Testis (tissue), 5 donors: ENCODE measurements around the gene ATM. TPM values are rescaled to one million over a fixed set of nuclear protein-coding genes. Genes with fewer than 3 reads are reported as not detected.

ENCODE experiments used
- DNase-seq: peaks from one replicate; pipeline ENCODE4 v3.0.0-alpha.2; 2019
- H3K27ac ChIP-seq, 2 donors: fragments of 200-600 bp; sonication (generic); one replicate each; pipeline ENCODE4 v1.5.1; 2019
- H3K27me3 ChIP-seq: fragments of 200-600 bp; sonication (generic); one replicate; pipeline ENCODE4 v1.5.1; 2019
- H3K36me3 ChIP-seq: fragments of 200-600 bp; sonication (generic); one replicate; pipeline ENCODE4 v1.5.1; 2017; ENCODE audit warnings: low read depth; ENCODE audit errors: missing control alignments
- H3K4me1 ChIP-seq: fragments of 200-600 bp; sonication (generic); one replicate; pipeline ENCODE4 v1.5.1; 2019
- H3K4me3 ChIP-seq, 2 donors: fragments of 200-600 bp; sonication (generic); one replicate each; pipeline ENCODE4 v1.5.1; 2017 to 2019
- H3K9me3 ChIP-seq: fragments of 200-600 bp; sonication (generic); one replicate; pipeline ENCODE4 v1.5.1; 2017
- CTCF ChIP-seq, 3 experiments: fragments of 450-650 bp in 2 of 3; fragments of 200-600 bp in 1 of 3; sonication (generic) in 1 of 3; IDR thresholded peaks; one replicate each; pipeline ENCODE4 v1.5.1; 2016 to 2019; ENCODE audit warnings: antibody characterized with exemption in 3 of 3, mild to moderate bottlenecking in 2 of 3, moderate library complexity in 1 of 3
- POLR2A ChIP-seq: fragments of 450-650 bp; IDR thresholded peaks from one replicate; pipeline ENCODE4 v1.6.1; 2017; ENCODE audit warnings: antibody characterized with exemption, mild to moderate bottlenecking, moderate library complexity
- WGBS, 2 donors: methylation state at CpG; one replicate each; pipeline ENCODE4 v1.1.5; 2018; 5-methylcytosine and 5-hydroxymethylcytosine counted together
- intact Hi-C: fragments of 100-400 bp; cut with DNase I; formaldehyde crosslinking; loops from one replicate; pipeline ENCODE4 v1.15.1; 2023; ENCODE audit warnings: low total_unique reads
- long read RNA-seq, 2 donors: transcript quantifications; one replicate each; lab custom pipeline, GENCODE V29; 2026
- polyA plus RNA-seq: library from polyadenylated mRNA; stranded (reverse); fragments of 350-450 nt; fragmentation: Illumina TruSeq; extraction: RNeasy Lipid Tissue Mini Kit (QIAGEN cat#74804); gene quantifications from one replicate; pipeline ENCODE4 v1.2.3, GENCODE V29; 2014; ENCODE audit warnings: low read depth, low replicate concordance; ENCODE audit not compliant: insufficient read depth
- total RNA-seq, 2 donors: library from RNA; depleted of rRNA; stranded (reverse); fragments of >200 nt; gene quantifications; one replicate each; pipeline ENCODE4 v1.2.3, GENCODE V29; 2016

The ATM gene
- total RNA-seq (10 to 100 TPM; 92.3 to 95.4 TPM), polyA plus RNA-seq (19.3 TPM)
- long read RNA-seq, donor 1, result 0 reads
- long read RNA-seq, donor 2, partial matches to known transcripts, result 0 of 1 reads
- long read RNA-seq, donor 2, other reads (novel, unspliced or antisense), result 0 of 1 reads

- 0 to 1% methylated on average over 14 to 70 of the region's 70 CpGs for WGBS, 2 donors
- intact Hi-C loops, result no loop called here
- TF ChIP-seq CTCF (IDR thresholded peaks at IDR 0.05) (peak; percentile 50 to 76 (median 61)), POLR2A (peak; percentile 72)
Observed at GRCh38 chr11:108222574-108223347, at the start of gene ATM, which contains the start of gene NPAT. ATM (plus strand) TSS chr11:108223067; CDS start chr11:108227625, 4,558 bp downstream. NPAT (minus strand) TSS chr11:108222638; CDS start chr11:108222536, 102 bp downstream.

GRCh38 chr11:108177570-108177969 lies 45.3 kb upstream of the ATM start:
- WGBS, 2 donors, result 80 to 99% methylated on average over 5 of the region's 5 CpGs
- intact Hi-C loops, result no loop called here
- Histone ChIP-seq H3K27ac (no peak overlapping the region), H3K27me3 (no peaks in the 10 kb centered on the region), H3K4me1 (no peaks in the 10 kb centered on the region), H3K36me3 (no peaks in the 10 kb centered on the region), H3K4me3 (no peak overlapping the region), H3K9me3 (no peaks in the 10 kb centered on the region)
- TF ChIP-seq POLR2A (no peak), CTCF (IDR thresholded peaks at IDR 0.05) (no peak)
- no peak for DNase-seq

More at GRCh38 chr11:108222574-108223347, at the start of gene ATM, which contains the start of gene NPAT:
- DNase-seq, result peak; percentile 99
- H3K27me3 ChIP-seq, result no peaks in the 10 kb centered on the region
- H3K9me3 ChIP-seq, result no peaks in the 10 kb centered on the region
- H3K4me1 ChIP-seq, result peaks cover 21% of the 10 kb centered on the region
- H3K36me3 ChIP-seq, result no peaks in the 10 kb centered on the region
- peak within 1 kb of the TSS; percentile 95 to 98 for H3K27ac ChIP-seq
- H3K4me3 ChIP-seq, result peak within 1 kb of the TSS; percentile 89 to 94

GRCh38 chr11:108193725-108194124 lies 29.1 kb upstream of the ATM start:
- no peaks in the 10 kb centered on the region for H3K36me3 ChIP-seq
- H3K4me1 ChIP-seq, result no peaks in the 10 kb centered on the region
- no peak overlapping the region for H3K27ac ChIP-seq
- H3K4me3 ChIP-seq, result no peak overlapping the region
- no peak for DNase-seq
- intact Hi-C loops, result no loop called here
- H3K9me3 ChIP-seq, result no peaks in the 10 kb centered on the region
- no peak for TF ChIP-seq POLR2A
- no peak for TF ChIP-seq CTCF (IDR thresholded peaks at IDR 0.05)
- H3K27me3 ChIP-seq, result no peaks in the 10 kb centered on the region

- WGBS, 2 donors, result 92% methylated on average over 3 of the region's 3 CpGs
- DNase-seq, result no peak
- Histone ChIP-seq H3K4me1 (no peaks in the 10 kb centered on the region), H3K27me3 (no peaks in the 10 kb centered on the region), H3K9me3 (no peaks in the 10 kb centered on the region), H3K36me3 (no peaks in the 10 kb centered on the region), H3K4me3 (no peak overlapping the region), H3K27ac (no peak overlapping the region)
- TF ChIP-seq CTCF (IDR thresholded peaks at IDR 0.05), result no peak
- no peak for TF ChIP-seq POLR2A
- intact Hi-C loops, result no loop called here
Observed at GRCh38 chr11:108196901-108197300, 26.0 kb upstream of the ATM start.
